ENCODE measurements around the gene DPYSL5. TPM values are rescaled to one million over a fixed set of nuclear protein-coding genes. Genes with fewer than 3 reads are reported as not detected.
A peak's percentile ranks its signal among the peaks of the same experiment; 100 is the strongest.
"Not testable (repeated sequence)": the region's sequence is repeated elsewhere in the genome, so short reads cannot be mapped to it uniquely, and the experiment has no call there.

The DPYSL5 gene
- total and polyA plus RNA-seq, 2 donors (not counting 1 experiment from before 2014, with no cell fraction given) = not detected

DNA sequence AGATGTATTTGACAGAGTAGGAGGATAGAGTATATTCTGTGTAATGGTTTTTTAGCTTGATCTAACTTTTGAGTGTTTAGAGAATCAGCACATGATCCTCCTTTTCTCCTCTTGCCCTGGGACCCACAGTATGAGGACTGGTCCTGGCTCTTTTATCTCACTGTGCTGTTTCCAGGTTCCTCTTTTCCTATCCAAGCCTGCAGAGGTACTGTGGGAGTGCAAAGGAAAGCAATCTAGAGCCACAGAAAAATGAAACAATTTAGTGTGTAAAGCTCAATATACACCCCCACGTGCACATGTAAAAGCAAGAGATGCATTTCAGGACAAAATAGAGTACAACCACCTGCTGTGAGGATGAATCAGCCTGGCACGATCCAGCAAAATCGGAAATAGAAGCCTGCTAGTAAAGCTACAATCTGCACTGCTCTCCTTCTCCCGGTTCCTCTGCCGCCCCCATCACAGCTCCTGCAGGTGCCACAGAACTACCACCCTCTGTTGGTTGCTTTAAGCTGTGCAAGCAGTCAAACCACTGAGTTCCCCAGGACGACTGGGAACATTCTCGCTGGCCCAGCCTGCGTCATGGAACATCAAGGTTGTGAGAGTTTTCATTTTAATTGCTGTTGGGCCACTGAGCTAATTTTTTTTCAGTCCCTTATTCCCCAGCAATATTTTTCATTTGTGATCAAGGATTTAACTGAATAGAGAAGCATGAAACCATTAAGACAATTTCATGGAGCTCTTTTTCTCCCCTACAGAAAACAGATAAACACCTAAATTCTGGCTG is 74.7 kb downstream of the DPYSL5 start:
- H3K27ac ChIP-seq (ENCODE audit: low read length in 2 of 2) = no peak overlapping the region
- peak overlapping the region; percentile 23 for H3K4me2 ChIP-seq (replicated peaks; ENCODE audit: low read depth, low read length, poor library complexity, severe bottlenecking)
- H3K4me3 ChIP-seq (ENCODE audit: control extremely low read depth in 1 of 5, extremely low read depth in 1 of 5, insufficient read depth in 1 of 5, low read depth in 2 of 5, low read length in 4 of 5) = no peak overlapping the region
- intact Hi-C loops (cut with micrococcal nuclease) = no loop called here
- Mint-ChIP-seq H3K4me1 (no peaks in the 10 kb centered on the region), H3K4me3 (no peak overlapping the region), H3K27me3 (peaks cover 31% of the 10 kb centered on the region), H3K9me3 (ENCODE audit: insufficient read depth) (no peaks in the 10 kb centered on the region), H3K27ac (no peak overlapping the region)
- ATAC-seq (ENCODE audit: low read depth) = peak; percentile 56
- H3K4me1 ChIP-seq (ENCODE audit: control insufficient read depth in 2 of 2, insufficient read depth in 2 of 2, low read length in 2 of 2) = peaks cover 0 to 4% of the 10 kb centered on the region in 2 donors
- WGBS (ENCODE audit: insufficient coverage) = 0% methylated on average over 3 of the region's 8 CpGs
- no peaks in the 10 kb centered on the region for H4K20me1 ChIP-seq (ENCODE audit: control insufficient read depth, insufficient read depth, low read length, poor library complexity, severe bottlenecking)
- H3K27me3 ChIP-seq (replicated peaks in 1 of 4; ENCODE audit: control extremely low read depth in 1 of 4, control insufficient read depth in 3 of 4, insufficient read depth in 4 of 4, low read length in 3 of 4) = peaks cover 0 to 15% (median 0%) of the 10 kb centered on the region in 4 experiments
- no peak overlapping the region for H3K9ac ChIP-seq (ENCODE audit: low read length)
- H3K9me3 ChIP-seq (ENCODE audit: control extremely low read depth in 1 of 3, control insufficient read depth in 2 of 3, insufficient read depth in 1 of 3, low read length in 2 of 3) = no peaks in the 10 kb centered on the region
- DNase-seq = peak; percentile 57
- TF ChIP-seq EZH2 (IDR thresholded peaks at IDR 0.05; ENCODE audit: borderline replicate concordance, insufficient read depth, low read depth, low read length, poor library complexity, severe bottlenecking) (no peak), CTCF (IDR thresholded peaks at IDR 0.05) (peak; percentile 59)
- H3K79me2 ChIP-seq (ENCODE audit: control insufficient read depth, insufficient read depth, low read length) = no peaks in the 10 kb centered on the region
- H3K36me3 ChIP-seq (replicated peaks in 1 of 2; ENCODE audit: control extremely low read depth in 1 of 2, control insufficient read depth in 1 of 2, extremely low read depth in 1 of 2, insufficient read depth in 2 of 2, low read length in 1 of 2) = no peaks in the 10 kb centered on the region
- CTCF ChIA-PET = interaction anchor here (0.6 to 2.4 kb wide), 16 partner anchors 10 to 380 kb away, joined by 3 to 50 read pairs (median 3); partner anchors contain the start of gene DPYSL5
- POLR2A ChIA-PET = no interaction called here
- H2AFZ ChIP-seq (ENCODE audit: insufficient read depth, low read depth, low read length, poor library complexity, severe bottlenecking) = no peak overlapping the region

DNA sequence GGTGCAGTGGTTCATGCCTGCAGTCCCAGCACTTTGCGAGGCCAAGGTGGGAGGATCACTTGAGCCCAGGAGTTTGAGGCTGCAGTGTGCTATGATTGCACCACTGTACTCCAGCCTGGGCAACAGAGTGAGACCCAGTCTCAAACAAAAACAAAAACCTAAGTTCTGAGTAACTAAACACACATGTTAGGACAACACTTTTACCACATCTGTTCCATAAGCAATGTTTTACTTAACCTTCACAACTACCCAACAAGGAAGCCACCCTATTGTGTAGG is 75.2 kb downstream of the DPYSL5 start:
- H3K79me2 ChIP-seq (ENCODE audit: control insufficient read depth, insufficient read depth, low read length); H3K9me3 Mint-ChIP-seq (ENCODE audit: insufficient read depth); H3K4me3 Mint-ChIP-seq; intact Hi-C loops (cut with micrococcal nuclease); H3K36me3 ChIP-seq (replicated peaks in 1 of 2; ENCODE audit: control extremely low read depth in 1 of 2, control insufficient read depth in 1 of 2, extremely low read depth in 1 of 2, insufficient read depth in 2 of 2, low read length in 1 of 2); H3K9me3 ChIP-seq (ENCODE audit: control extremely low read depth in 1 of 3, control insufficient read depth in 2 of 3, insufficient read depth in 1 of 3, low read length in 2 of 3); H3K27ac ChIP-seq (ENCODE audit: low read length in 2 of 2); DNase-seq; ATAC-seq (ENCODE audit: low read depth); H3K4me1 ChIP-seq (ENCODE audit: control insufficient read depth in 2 of 2, insufficient read depth in 2 of 2, low read length in 2 of 2); H3K27ac Mint-ChIP-seq; H4K20me1 ChIP-seq (ENCODE audit: control insufficient read depth, insufficient read depth, low read length, poor library complexity, severe bottlenecking); H3K4me1 Mint-ChIP-seq; H3K9ac ChIP-seq (ENCODE audit: low read length); H3K4me3 ChIP-seq (ENCODE audit: control extremely low read depth in 1 of 5, extremely low read depth in 1 of 5, insufficient read depth in 1 of 5, low read depth in 2 of 5, low read length in 4 of 5); H3K4me2 ChIP-seq (replicated peaks; ENCODE audit: low read depth, low read length, poor library complexity, severe bottlenecking); H2AFZ ChIP-seq (ENCODE audit: insufficient read depth, low read depth, low read length, poor library complexity, severe bottlenecking); POLR2A ChIA-PET: not testable (repeated sequence)
- 86% methylated on average over 1 of the region's 1 CpG for WGBS (ENCODE audit: insufficient coverage)
- CTCF ChIA-PET = interaction anchor here (0.7 to 2.4 kb wide), 12 partner anchors 11 to 380 kb away, joined by 3 to 50 read pairs (median 3); partner anchors contain the start of gene DPYSL5
- peaks cover 0 to 13% (median 0%) of the 10 kb centered on the region in 4 experiments for H3K27me3 ChIP-seq (replicated peaks in 1 of 4; ENCODE audit: control extremely low read depth in 1 of 4, control insufficient read depth in 3 of 4, insufficient read depth in 4 of 4, low read length in 3 of 4)
- H3K27me3 Mint-ChIP-seq = peaks cover 34% of the 10 kb centered on the region

Measured in B cell (primary cell).